SK-N-MC (cell line): Measurements from ENCODE around the gene MUC5B.

Experiments
- EZH2 ChIP-seq: fragments of 200-600 bp; sonication (generic); IDR thresholded peaks from one replicate; pipeline ENCODE4 v1.6.1; 2017; ENCODE audit warnings: antibody characterized with exemption
- POLR2AphosphoS5 ChIP-seq: IDR thresholded peaks from 2 replicates; pipeline ENCODE4 v1.6.1; 2012; ENCODE audit warnings: mild to moderate bottlenecking, low read depth, low read length, borderline replicate concordance

GRCh38 chr11:1285316-1285744 lies 62.5 kb downstream of the MUC5B start:
- TF ChIP-seq EZH2 (no peak), POLR2AphosphoS5 (no peak)
